Skeletal muscle satellite cell (primary cell): ENCODE measurements around the gene FLT1.

ENCODE experiments used
- H3K27me3 ChIP-seq: 2 replicates; pipeline ENCODE4 v1.7.0; 2013; ENCODE audit warnings: low read length; ENCODE audit not compliant: control insufficient read depth, insufficient read depth
- H3K36me3 ChIP-seq: 2 replicates; pipeline ENCODE4 v1.7.0; 2013; ENCODE audit warnings: mild to moderate bottlenecking, control low read depth, low read length; ENCODE audit not compliant: insufficient read depth
- H3K4me1 ChIP-seq: 2 replicates; pipeline ENCODE4 v1.7.0; 2013; ENCODE audit warnings: low read length; ENCODE audit not compliant: control insufficient read depth, insufficient read depth
- H3K4me2 ChIP-seq: 2 replicates; pipeline ENCODE4 v1.7.0; 2013; ENCODE audit warnings: mild to moderate bottlenecking, low read length
- H3K4me3 ChIP-seq: 2 replicates; pipeline ENCODE4 v1.7.0; 2013; ENCODE audit warnings: low read length
- H3K9ac ChIP-seq: 2 replicates; pipeline ENCODE4 v1.7.0; 2013; ENCODE audit warnings: mild to moderate bottlenecking, low read depth, low read length, moderate library complexity
- H3K9me3 ChIP-seq: replicated peaks from 2 replicates; pipeline ENCODE4 v1.7.0; 2013; ENCODE audit warnings: mild to moderate bottlenecking, control low read depth, low read length

FLT1 gene

GRCh38 chr13:28328271-28328607 lies 166.7 kb downstream of the FLT1 start:
- Histone ChIP-seq H3K4me1 (peaks cover 22% of the 10 kb centered on the region), H3K36me3 (no peaks in the 10 kb centered on the region), H3K9me3 (no peaks in the 10 kb centered on the region), H3K9ac (no peak overlapping the region), H3K27me3 (peaks cover 5% of the 10 kb centered on the region), H3K4me2 (no peak overlapping the region), H3K4me3 (no peak overlapping the region)

- Histone ChIP-seq H3K27me3 (peaks cover 5% of the 10 kb centered on the region), H3K9ac (no peak overlapping the region), H3K36me3 (no peaks in the 10 kb centered on the region), H3K4me3 (no peak overlapping the region), H3K4me1 (peaks cover 22% of the 10 kb centered on the region), H3K9me3 (no peaks in the 10 kb centered on the region), H3K4me2 (no peak overlapping the region)
These were observed 167.3 kb downstream of the FLT1 start for GRCh38 chr13:28327373-28328270.

GRCh38 chr13:28326056-28326455 lies 168.9 kb downstream of the FLT1 start:
- Histone ChIP-seq H3K9ac (no peak overlapping the region), H3K9me3 (no peaks in the 10 kb centered on the region), H3K36me3 (no peaks in the 10 kb centered on the region), H3K4me2 (no peak overlapping the region), H3K4me3 (no peak overlapping the region), H3K27me3 (no peaks in the 10 kb centered on the region), H3K4me1 (peaks cover 22% of the 10 kb centered on the region)

- no peak overlapping the region for H3K9ac ChIP-seq
- peaks cover 20% of the 10 kb centered on the region for H3K4me1 ChIP-seq
- no peaks in the 10 kb centered on the region for H3K27me3 ChIP-seq
- no peak overlapping the region for H3K4me3 ChIP-seq
- H3K4me2 ChIP-seq, result no peak overlapping the region
- no peaks in the 10 kb centered on the region for H3K9me3 ChIP-seq
- H3K36me3 ChIP-seq, result no peaks in the 10 kb centered on the region
These were observed 169.9 kb downstream of the FLT1 start for GRCh38 chr13:28325022-28325421.

- peaks cover 13% of the 10 kb centered on the region for H3K4me1 ChIP-seq
- H3K9ac ChIP-seq, result no peak overlapping the region
- no peak overlapping the region for H3K4me3 ChIP-seq
- H3K36me3 ChIP-seq, result no peaks in the 10 kb centered on the region
- no peaks in the 10 kb centered on the region for H3K9me3 ChIP-seq
- H3K27me3 ChIP-seq, result no peaks in the 10 kb centered on the region
- no peak overlapping the region for H3K4me2 ChIP-seq
These were observed 170.6 kb downstream of the FLT1 start for GRCh38 chr13:28324181-28324789.

GRCh38 chr13:28322256-28322905 lies 172.5 kb downstream of the FLT1 start:
- H3K9me3 ChIP-seq, result no peaks in the 10 kb centered on the region
- H3K9ac ChIP-seq, result no peak overlapping the region
- H3K27me3 ChIP-seq, result no peaks in the 10 kb centered on the region
- no peaks in the 10 kb centered on the region for H3K4me1 ChIP-seq
- no peak overlapping the region for H3K4me3 ChIP-seq
- no peak overlapping the region for H3K4me2 ChIP-seq
- H3K36me3 ChIP-seq, result no peaks in the 10 kb centered on the region

- Histone ChIP-seq H3K36me3 (no peaks in the 10 kb centered on the region), H3K4me2 (no peak overlapping the region)
These were observed 173.2 kb downstream of the FLT1 start for GRCh38 chr13:28321756-28322155.

GRCh38 chr13:28320884-28321574 lies 173.9 kb downstream of the FLT1 start:
- Histone ChIP-seq H3K9ac (no peak overlapping the region), H3K4me3 (no peak overlapping the region), H3K36me3 (no peaks in the 10 kb centered on the region), H3K4me1 (no peaks in the 10 kb centered on the region), H3K4me2 (no peak overlapping the region), H3K27me3 (no peaks in the 10 kb centered on the region), H3K9me3 (no peaks in the 10 kb centered on the region)

More at GRCh38 chr13:28321756-28322155, 173.2 kb downstream of the FLT1 start:
- no peaks in the 10 kb centered on the region for H3K27me3 ChIP-seq
- no peak overlapping the region for H3K9ac ChIP-seq
- H3K4me1 ChIP-seq, result no peaks in the 10 kb centered on the region
- no peaks in the 10 kb centered on the region for H3K9me3 ChIP-seq
- H3K4me3 ChIP-seq, result no peak overlapping the region

GRCh38 chr13:28320209-28320608 lies 174.7 kb downstream of the FLT1 start:
- Histone ChIP-seq H3K9ac (no peak overlapping the region), H3K4me3 (no peak overlapping the region), H3K4me2 (no peak overlapping the region), H3K36me3 (no peaks in the 10 kb centered on the region), H3K9me3 (no peaks in the 10 kb centered on the region), H3K4me1 (no peaks in the 10 kb centered on the region), H3K27me3 (no peaks in the 10 kb centered on the region)

- no peak overlapping the region for H3K4me2 ChIP-seq
- H3K9ac ChIP-seq, result no peak overlapping the region
- H3K4me3 ChIP-seq, result no peak overlapping the region
- H3K27me3 ChIP-seq, result no peaks in the 10 kb centered on the region
- H3K4me1 ChIP-seq, result no peaks in the 10 kb centered on the region
- no peaks in the 10 kb centered on the region for H3K36me3 ChIP-seq
- H3K9me3 ChIP-seq, result no peaks in the 10 kb centered on the region
These were observed 175.4 kb downstream of the FLT1 start for GRCh38 chr13:28319528-28319927.

GRCh38 chr13:28318496-28318895 lies 176.4 kb downstream of the FLT1 start:
- no peaks in the 10 kb centered on the region for H3K9me3 ChIP-seq
- H3K27me3 ChIP-seq, result no peaks in the 10 kb centered on the region
- H3K4me3 ChIP-seq, result no peak overlapping the region
- no peak overlapping the region for H3K9ac ChIP-seq
- H3K36me3 ChIP-seq, result no peaks in the 10 kb centered on the region
- no peak overlapping the region for H3K4me2 ChIP-seq
- no peaks in the 10 kb centered on the region for H3K4me1 ChIP-seq
